Right lobe of liver (tissue), 6 donors: ENCODE results near the gene ZFP91. TPM values are rescaled to one million over a fixed set of nuclear protein-coding genes. Genes with fewer than 3 reads are reported as not detected.

Source experiments
- ATAC-seq, 4 donors: fragments of 200-7000 bp; cut with Tn5 transposase; one replicate each; pipeline ENCODE4 v1.9.1; 2020; ENCODE audit warnings: mild to moderate bottlenecking in 4 of 4, moderate library complexity in 4 of 4
- DNase-seq, 3 donors: peaks; one replicate each; pipeline ENCODE4 v3.0.0-alpha.2; 2020
- H3K27ac ChIP-seq, 3 donors: fragments of 200-600 bp; one replicate each; pipeline ENCODE4 v1.8.0; 2022
- H3K27me3 ChIP-seq, 2 donors: fragments of 200-600 bp; one replicate each; pipeline ENCODE4 v1.8.0; 2022
- H3K36me3 ChIP-seq, 4 donors: fragments of 200-600 bp; sonication (generic) in 1 of 4; one replicate each; pipeline versions ENCODE4 v1.5.1 to v1.8.0; 2017 to 2022; ENCODE audit warnings: control low read depth in 1 of 4
- H3K4me1 ChIP-seq, 4 donors: fragments of 200-600 bp; sonication (generic) in 1 of 4; one replicate each; pipeline versions ENCODE4 v1.5.1 to v1.8.0; 2017 to 2022; ENCODE audit warnings: control low read depth in 1 of 4
- H3K4me3 ChIP-seq, 3 donors: fragments of 200-600 bp; one replicate each; pipeline ENCODE4 v1.8.0; 2022
- H3K9me3 ChIP-seq, 4 donors: fragments of 200-600 bp; sonication (generic) in 1 of 4; one replicate each; pipeline versions ENCODE4 v1.5.1 to v1.8.0; 2017 to 2022; ENCODE audit warnings: control low read depth in 1 of 4
- CTCF ChIP-seq, 4 donors: fragments of 200-600 bp in 3 of 4; fragments of 450-650 bp in 1 of 4; IDR thresholded peaks; one replicate each; pipeline versions ENCODE4 v1.5.1 to v1.8.0; 2016 to 2022; ENCODE audit warnings: antibody characterized with exemption in 4 of 4, mild to moderate bottlenecking in 2 of 4
- POLR2A ChIP-seq: fragments of 450-650 bp; IDR thresholded peaks from one replicate; pipeline ENCODE4 v1.6.1; 2017; ENCODE audit warnings: antibody characterized with exemption, mild to moderate bottlenecking
- WGBS: methylation state at CpG from one replicate; pipeline ENCODE4 v1.1.6; 2018; ENCODE audit warnings: low coverage, low lambda C conversion rate; ENCODE audit not compliant: insufficient coverage; ENCODE audit errors: missing lambda C conversion rate; 5-methylcytosine and 5-hydroxymethylcytosine counted together
- intact Hi-C, 2 donors: fragments of 100-400 bp; cut with DNase I; formaldehyde crosslinking; loops; one replicate each; pipeline versions ENCODE4 v1.11.2 to v1.14.1; 2022
- total RNA-seq, 6 experiments: library from RNA; depleted of rRNA in 2 of 6; stranded (reverse); fragments of >200 nt in 2 of 6; fragmentation: NEBNext Ultra II Directional in 3 of 6; extraction: Animal tissue kit (Norgen Biotek cat#: 25700) in 3 of 6; gene quantifications; one replicate each; pipeline versions ENCODE4 v1.1.0 to v1.2.4, GENCODE V29; 2016 to 2023
- donor health status: DM: no; HTN: yes; CAD: no.
- donor health status: DM: no; HTN: no; CAD: no.
- donor health status: DM: no; HTN: no; CAD: no.
- donor health status: DM: no; HTN: yes; CAD: no.
- donor health status: DM: no; HTN: yes; CAD: no.

The ZFP91 gene
- total RNA-seq, 6 experiments from 2014 or later, result 19.5 to 27.0 (median 24.3) TPM

- WGBS, result 83% methylated on average over 2 of the region's 2 CpGs
- TF ChIP-seq CTCF (IDR thresholded peaks at IDR 0.05) (no peak), POLR2A (no peak)
- Histone ChIP-seq H3K27ac (no peak overlapping the region), H3K4me1 (no peaks in the 10 kb centered on the region), H3K4me3 (no peak overlapping the region), H3K9me3 (no peaks in the 10 kb centered on the region), H3K27me3 (no peaks in the 10 kb centered on the region), H3K36me3 (no peaks in the 10 kb centered on the region)
- intact Hi-C loops, result no loop called here
- no peak for DNase-seq
- ATAC-seq, result no peak
Observed at GRCh38 chr11:58647141-58647699, 68.4 kb downstream of the ZFP91 start.

DNA sequence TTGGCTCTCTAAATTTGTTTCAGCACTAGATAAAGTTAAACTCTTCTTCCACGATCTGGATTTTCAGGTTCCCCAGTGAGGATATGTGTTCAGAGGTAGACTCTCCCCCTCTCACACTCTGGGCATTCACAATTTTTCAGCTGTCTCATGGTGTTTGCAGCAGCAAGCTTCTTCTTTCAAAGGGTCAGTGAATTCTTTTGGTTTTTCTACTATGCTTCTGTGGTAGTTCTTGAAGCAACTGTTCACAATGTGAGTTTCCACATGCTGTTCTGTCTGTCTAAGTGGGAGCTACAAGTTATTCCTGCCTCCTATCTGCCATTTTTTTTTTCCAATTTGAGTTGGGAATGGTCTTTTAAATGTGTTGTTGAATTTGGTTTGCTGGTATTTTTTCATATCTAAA, 69.0 kb downstream of the ZFP91 start:
- H3K27me3 ChIP-seq, result no peaks in the 10 kb centered on the region
- no peaks in the 10 kb centered on the region for H3K36me3 ChIP-seq
- H3K4me3 ChIP-seq, result no peak overlapping the region
- ATAC-seq, result no peak
- no peaks in the 10 kb centered on the region for H3K4me1 ChIP-seq
- no peak for TF ChIP-seq CTCF (IDR thresholded peaks at IDR 0.05)
- TF ChIP-seq POLR2A, result no peak
- WGBS, result 78% methylated on average over 1 of the region's 1 CpG
- no peak for DNase-seq
- H3K9me3 ChIP-seq, result no peaks in the 10 kb centered on the region
- H3K27ac ChIP-seq, result no peak overlapping the region
- intact Hi-C loops, result no loop called here

- H3K27me3 ChIP-seq, result no peaks in the 10 kb centered on the region
- no peaks in the 10 kb centered on the region for H3K36me3 ChIP-seq
- no peak for TF ChIP-seq POLR2A
- no peak for TF ChIP-seq CTCF (IDR thresholded peaks at IDR 0.05)
- no peak for ATAC-seq
- no peak overlapping the region for H3K27ac ChIP-seq
- peaks cover 0 to 5% (median 0%) of the 10 kb centered on the region in 4 donors for H3K4me1 ChIP-seq
- H3K9me3 ChIP-seq, result no peaks in the 10 kb centered on the region
- no peak overlapping the region for H3K4me3 ChIP-seq
- no peak for DNase-seq
- intact Hi-C loops, result loop anchor here (10.0 kb wide), 1 partner anchor 135 kb away; no protein-coding TSS in a partner anchor
Observed at GRCh38 chr11:58649623-58650022, 70.8 kb downstream of the ZFP91 start.

GRCh38 chr11:58650496-58650895, 71.6 kb downstream of the ZFP91 start:
- no peaks in the 10 kb centered on the region for H3K27me3 ChIP-seq
- H3K36me3 ChIP-seq, result no peaks in the 10 kb centered on the region
- TF ChIP-seq POLR2A (no peak), CTCF (IDR thresholded peaks at IDR 0.05) (no peak)
- intact Hi-C loops, result loop anchor here (10.0 kb wide), 1 partner anchor 134 kb away; no protein-coding TSS in a partner anchor
- DNase-seq (no peak), ATAC-seq (no peak)
- peaks cover 0 to 5% (median 0%) of the 10 kb centered on the region in 4 donors for H3K4me1 ChIP-seq
- no peak overlapping the region for H3K4me3 ChIP-seq
- no peaks in the 10 kb centered on the region for H3K9me3 ChIP-seq
- WGBS, result 33% methylated on average over 1 of the region's 1 CpG
- no peak overlapping the region for H3K27ac ChIP-seq
